ENCODE results near the gene METTL24. TPM values are rescaled to one million over a fixed set of nuclear protein-coding genes. Genes with fewer than 3 reads are reported as not detected.

METTL24 gene
- total RNA-seq, 1 donor: 0.09 TPM

DNA sequence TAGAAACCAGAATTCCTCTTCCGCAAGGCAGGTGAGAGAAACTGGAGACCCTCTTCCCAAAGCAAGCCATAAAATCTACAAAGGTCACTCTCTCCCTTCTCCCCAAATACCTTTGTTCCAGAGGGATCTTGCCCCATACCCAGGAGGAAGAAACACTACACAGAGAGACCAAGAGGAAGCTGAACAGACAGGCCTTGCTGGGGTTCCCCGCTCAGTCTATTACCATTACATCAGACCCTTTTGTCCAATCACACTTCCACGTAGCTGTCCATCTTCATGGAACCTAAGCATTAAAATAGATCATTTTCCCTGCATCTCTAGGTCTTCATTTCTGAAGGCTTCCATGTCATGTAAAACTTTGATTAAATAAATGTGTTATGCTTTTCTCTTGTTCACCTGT is 32.1 kb downstream of the METTL24 start:
- no peak overlapping the region for H3K4me3 ChIP-seq (ENCODE audit: low read depth, low read length)
- TF ChIP-seq, protein P1, sequence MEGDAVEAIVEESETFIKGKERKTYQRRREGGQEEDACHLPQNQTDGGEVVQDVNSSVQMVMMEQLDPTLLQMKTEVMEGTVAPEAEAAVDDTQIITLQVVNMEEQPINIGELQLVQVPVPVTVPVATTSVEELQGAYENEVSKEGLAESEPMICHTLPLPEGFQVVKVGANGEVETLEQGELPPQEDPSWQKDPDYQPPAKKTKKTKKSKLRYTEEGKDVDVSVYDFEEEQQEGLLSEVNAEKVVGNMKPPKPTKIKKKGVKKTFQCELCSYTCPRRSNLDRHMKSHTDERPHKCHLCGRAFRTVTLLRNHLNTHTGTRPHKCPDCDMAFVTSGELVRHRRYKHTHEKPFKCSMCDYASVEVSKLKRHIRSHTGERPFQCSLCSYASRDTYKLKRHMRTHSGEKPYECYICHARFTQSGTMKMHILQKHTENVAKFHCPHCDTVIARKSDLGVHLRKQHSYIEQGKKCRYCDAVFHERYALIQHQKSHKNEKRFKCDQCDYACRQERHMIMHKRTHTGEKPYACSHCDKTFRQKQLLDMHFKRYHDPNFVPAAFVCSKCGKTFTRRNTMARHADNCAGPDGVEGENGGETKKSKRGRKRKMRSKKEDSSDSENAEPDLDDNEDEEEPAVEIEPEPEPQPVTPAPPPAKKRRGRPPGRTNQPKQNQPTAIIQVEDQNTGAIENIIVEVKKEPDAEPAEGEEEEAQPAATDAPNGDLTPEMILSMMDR (IDR thresholded peaks at IDR 0.05; ENCODE audit: insufficient read depth, low read length): no peak
- DNase-seq (ENCODE audit: low read depth): no peak

DNA sequence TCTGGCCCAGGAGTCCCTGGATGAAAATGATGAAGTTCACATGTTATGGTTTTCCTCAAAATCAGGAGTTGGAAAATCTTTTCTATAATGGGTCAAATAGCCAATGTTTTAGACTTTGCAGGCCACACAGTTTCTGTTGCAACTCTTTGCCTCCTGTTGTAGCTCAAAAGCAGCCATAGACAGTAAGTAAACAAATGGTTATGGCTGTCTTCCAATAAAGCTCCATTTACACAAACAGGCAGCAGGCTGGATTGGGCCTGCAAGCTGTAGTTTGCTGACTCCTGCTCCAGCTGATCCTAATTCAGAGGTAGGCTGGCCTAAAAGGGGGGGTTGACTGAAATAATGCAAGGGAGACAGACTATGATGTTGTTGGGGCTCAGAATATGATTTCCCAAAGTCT is 33.0 kb downstream of the METTL24 start:
- H3K4me3 ChIP-seq (ENCODE audit: low read depth, low read length): no peak overlapping the region
- TF ChIP-seq, protein P1 (IDR thresholded peaks at IDR 0.05; ENCODE audit: insufficient read depth, low read length): no peak
- DNase-seq (ENCODE audit: low read depth): peak; percentile 59

DNA sequence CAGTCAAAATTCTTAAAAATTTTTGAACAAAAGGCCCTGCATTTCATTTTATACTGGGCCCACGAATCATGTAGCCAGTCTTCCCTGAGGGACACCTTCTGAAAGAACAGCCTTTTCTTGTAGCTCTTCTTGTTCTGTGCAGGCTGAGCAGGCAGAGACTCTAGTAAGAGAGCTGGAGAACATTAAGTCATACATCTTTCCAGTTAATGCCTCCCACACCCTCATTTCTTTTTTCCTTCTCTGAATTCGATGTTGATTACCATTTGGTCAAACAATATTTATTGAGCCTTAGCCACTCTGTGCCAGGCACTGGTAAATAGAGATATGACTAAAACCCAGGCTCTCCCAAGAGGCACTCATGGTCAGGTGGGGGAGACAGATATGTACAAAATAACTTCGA is 33.6 kb downstream of the METTL24 start:
- DNase-seq (ENCODE audit: low read depth): no peak
- TF ChIP-seq, protein P1 (IDR thresholded peaks at IDR 0.05; ENCODE audit: insufficient read depth, low read length): no peak
- no peak overlapping the region for H3K4me3 ChIP-seq (ENCODE audit: low read depth, low read length)

DNA sequence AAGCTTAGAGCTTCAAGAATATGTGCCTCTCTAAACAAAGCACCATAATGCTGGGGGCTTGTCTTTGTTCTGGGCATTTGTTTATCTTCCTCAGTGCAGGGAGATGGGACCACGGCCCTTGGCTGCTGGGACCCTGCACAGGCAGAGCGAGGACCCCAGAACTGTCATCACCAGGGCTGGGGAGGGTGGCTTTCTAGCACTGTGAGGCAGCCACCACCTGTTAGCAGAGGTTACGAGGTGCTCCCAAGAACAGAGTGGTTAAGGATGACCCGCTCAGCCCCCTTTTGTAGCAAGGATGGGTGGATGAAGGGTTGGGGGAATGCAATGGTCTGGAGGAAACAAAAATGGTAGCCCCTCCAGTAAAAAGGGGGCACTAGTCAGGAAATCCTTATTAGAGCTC is 34.9 kb downstream of the METTL24 start:
- DNase-seq (ENCODE audit: low read depth): no peak
- TF ChIP-seq, protein P1 (IDR thresholded peaks at IDR 0.05; ENCODE audit: insufficient read depth, low read length): no peak
- no peak overlapping the region for H3K4me3 ChIP-seq (ENCODE audit: low read depth, low read length)

DNA sequence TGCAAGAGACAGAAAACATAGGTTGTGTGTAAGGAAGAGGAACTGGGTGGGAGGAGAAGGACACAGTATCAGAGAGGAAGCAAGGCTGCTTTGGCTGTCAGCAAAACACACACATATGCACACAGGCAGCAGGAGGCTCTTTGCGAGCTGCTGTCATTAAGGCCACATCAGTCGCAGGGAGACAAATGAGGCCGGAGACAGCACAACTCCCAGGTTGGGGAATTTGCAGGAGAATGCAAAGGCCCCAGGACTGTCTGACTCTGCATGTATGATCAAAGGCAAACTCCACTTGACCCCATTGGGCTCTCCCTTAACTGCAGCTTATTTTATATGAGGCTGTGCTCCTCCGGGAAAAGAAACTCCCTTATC is 35.3 kb downstream of the METTL24 start:
- TF ChIP-seq, protein P1 (IDR thresholded peaks at IDR 0.05; ENCODE audit: insufficient read depth, low read length): no peak
- no peak overlapping the region for H3K4me3 ChIP-seq (ENCODE audit: low read depth, low read length)
- no peak for DNase-seq (ENCODE audit: low read depth)

DNA sequence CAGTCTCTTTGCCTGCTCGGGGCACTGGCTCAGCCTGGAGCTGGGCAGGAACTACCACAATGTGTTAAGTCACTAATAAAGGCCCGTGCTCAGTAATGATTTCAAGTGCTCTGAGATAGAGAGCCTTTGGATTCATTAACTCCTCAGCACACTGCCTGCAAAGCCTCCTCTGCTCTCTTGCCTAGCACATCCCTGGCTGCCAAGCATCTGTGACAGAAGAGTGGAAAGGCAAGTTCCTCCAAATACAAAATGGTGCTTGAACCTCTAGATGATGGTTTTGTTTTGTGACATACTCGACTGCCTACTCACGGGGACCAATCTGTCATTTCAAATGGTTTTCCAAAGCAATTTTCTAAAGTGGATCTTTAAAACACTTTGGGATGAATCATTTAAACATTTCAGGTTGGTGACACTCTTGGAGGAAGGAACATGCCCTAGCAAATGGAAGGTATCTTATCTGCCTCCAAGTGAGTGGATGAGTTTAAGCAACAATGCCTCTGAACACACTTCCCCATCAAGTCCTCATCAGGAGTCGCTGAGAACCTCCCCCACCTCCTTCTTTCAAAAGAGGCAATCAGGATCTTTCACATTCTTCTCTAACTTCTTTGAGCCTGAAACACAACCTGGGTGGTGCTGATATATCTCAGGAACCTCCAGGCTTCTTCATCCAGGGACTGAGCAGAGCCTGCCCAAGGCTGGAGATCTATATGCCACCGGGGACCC is 35.8 kb downstream of the METTL24 start:
- DNase-seq (ENCODE audit: low read depth): no peak
- TF ChIP-seq, protein P1 (IDR thresholded peaks at IDR 0.05; ENCODE audit: insufficient read depth, low read length): no peak
- no peak overlapping the region for H3K4me3 ChIP-seq (ENCODE audit: low read depth, low read length)

DNA sequence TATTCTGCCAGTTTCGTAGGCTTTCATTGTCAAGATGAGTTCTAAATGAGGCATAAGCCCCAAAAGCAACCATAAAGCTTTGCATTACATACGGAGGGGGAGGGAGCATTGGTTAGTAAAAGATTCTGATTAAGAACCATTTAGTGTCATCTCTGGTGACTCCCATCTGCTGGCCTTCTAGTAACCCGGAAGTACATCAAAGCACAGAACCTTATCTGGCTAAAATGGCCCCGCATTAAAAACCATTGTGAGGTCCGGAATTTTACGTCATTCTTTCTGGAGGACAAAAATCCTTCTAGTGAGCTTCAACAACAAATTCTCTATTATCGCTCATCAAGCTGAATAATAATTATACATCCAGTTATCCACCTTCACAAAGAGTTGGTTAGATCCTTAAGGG is 37.8 kb downstream of the METTL24 start:
- no peak overlapping the region for H3K4me3 ChIP-seq (ENCODE audit: low read depth, low read length)
- TF ChIP-seq, protein P1 (IDR thresholded peaks at IDR 0.05; ENCODE audit: insufficient read depth, low read length): no peak
- DNase-seq (ENCODE audit: low read depth): no peak

Data from fibroblast of the aortic adventitia (primary cell).